H1 (cell line): ENCODE data around the gene TBC1D7. TPM values are rescaled to one million over a fixed set of nuclear protein-coding genes. Genes with fewer than 3 reads are reported as not detected.

Experiments
- CTCF ChIA-PET: fragments of 300-600 bp; sonication (Branson Sonifier 250); formaldehyde crosslinking; loops from one replicate; lab custom pipeline; 2021; ENCODE audit not compliant: partially characterized antibody; lab: Charles Lee
- POLR2A ChIA-PET: fragments of 300-600 bp; sonication (Branson Sonifier 250); formaldehyde crosslinking; loops from one replicate; lab custom pipeline; 2021; ENCODE audit warnings: inconsistent platforms; ENCODE audit not compliant: partially characterized antibody; lab: Charles Lee
- DNase-seq, 2 experiments: peaks; one replicate each; pipeline versions ENCODE4 v3.0.0 to v3.0.0-alpha.2; 2010 to 2022; ENCODE audit warnings: low spot score in 2 of 2, low read depth in 1 of 2, mixed read lengths in 1 of 2
- FAIRE-seq: peaks from 2 replicates; lab custom pipeline; 2011; peaks lifted over from hg19 to GRCh38; lab: Jason Lieb, UNC
- H2AFZ ChIP-seq: 2 replicates; pipeline ENCODE4 v1.8.1; 2012; ENCODE audit warnings: low read length, inconsistent platforms
- H2AK5ac ChIP-seq: 2 replicates; pipeline ENCODE4 v1.6.1; 2013; ENCODE audit warnings: low read depth, low read length
- H2BK120ac ChIP-seq: replicated peaks from 2 replicates; pipeline ENCODE3; 2013; ENCODE audit warnings: low read depth, low read length, inconsistent platforms
- H2BK12ac ChIP-seq: 2 replicates; pipeline ENCODE4 v1.6.1; 2013; ENCODE audit warnings: low read depth, low read length
- H2BK15ac ChIP-seq: 2 replicates; pipeline ENCODE4 v1.6.1; 2013; ENCODE audit warnings: low read length
- H2BK20ac ChIP-seq: 2 replicates; pipeline ENCODE4 v1.6.1; 2013; ENCODE audit warnings: low read length
- H2BK5ac ChIP-seq: 2 replicates; pipeline ENCODE4 v1.6.1; 2013; ENCODE audit warnings: low read depth, low read length
- H3K14ac ChIP-seq: 2 replicates; pipeline ENCODE4 v1.6.1; 2013; ENCODE audit warnings: inconsistent platforms; ENCODE audit not compliant: insufficient read length
- H3K18ac ChIP-seq: 2 replicates; pipeline ENCODE4 v1.6.1; 2013; ENCODE audit warnings: low read length; ENCODE audit errors: extremely low read depth
- H3K23ac ChIP-seq: 2 replicates; pipeline ENCODE4 v1.6.1; 2013; ENCODE audit warnings: inconsistent platforms; ENCODE audit not compliant: insufficient read length
- H3K23me2 ChIP-seq: 2 replicates; pipeline ENCODE4 v1.6.1; 2013; ENCODE audit warnings: low read depth, low read length
- H3K27ac ChIP-seq: 2 replicates; pipeline ENCODE4 v1.6.1; 2011; ENCODE audit warnings: low read depth, low read length, inconsistent platforms
- H3K27me3 ChIP-seq, 4 experiments: replicated peaks in 1 of 4; 1 replicate in 1 of 4; 2 replicates in 3 of 4; pipeline versions ENCODE4 v1.6.1 to v1.8.1; 2011 to 2013; ENCODE audit warnings: low read length in 3 of 4, mild to moderate bottlenecking in 3 of 4, inconsistent platforms in 2 of 4, mixed read lengths in 2 of 4, moderate library complexity in 1 of 4; ENCODE audit not compliant: control insufficient read depth in 3 of 4, insufficient read depth in 3 of 4; ENCODE audit errors: extremely low read depth in 1 of 4
- H3K36me3 ChIP-seq, 4 experiments: 2 replicates each; pipeline versions ENCODE4 v1.6.1 to v1.8.1; 2011 to 2013; ENCODE audit warnings: mild to moderate bottlenecking in 4 of 4, low read length in 3 of 4, moderate library complexity in 2 of 4, control low read depth in 1 of 4, inconsistent platforms in 1 of 4; ENCODE audit not compliant: insufficient read depth in 4 of 4, control insufficient read depth in 2 of 4
- H3K4ac ChIP-seq: replicated peaks from 2 replicates; pipeline ENCODE3; 2013; ENCODE audit warnings: low read length, low read depth, mixed read lengths, inconsistent platforms; ENCODE audit not compliant: insufficient read length
- H3K4me1 ChIP-seq, 4 experiments: replicated peaks in 1 of 4; 1 replicate in 1 of 4; 2 replicates in 3 of 4; pipeline versions ENCODE4 v1.6.1 to v1.8.1; 2011 to 2013; ENCODE audit warnings: low read length in 3 of 4, inconsistent platforms in 2 of 4, mixed read lengths in 1 of 4; ENCODE audit not compliant: insufficient read depth in 4 of 4, control insufficient read depth in 3 of 4
- H3K4me2 ChIP-seq, 2 experiments: 2 replicates each; pipeline versions ENCODE4 v1.6.1 to v1.8.1; 2011 to 2013; ENCODE audit warnings: low read depth in 2 of 2, low read length in 2 of 2, control low read depth in 1 of 2, inconsistent platforms in 1 of 2, mild to moderate bottlenecking in 1 of 2; ENCODE audit not compliant: insufficient read depth in 1 of 2
- H3K4me3 ChIP-seq, 4 experiments: fragments of 200-600, 300-600 bp in 1 of 4; sonication (generic), shearing (Covaris generic), sonication (Bioruptor Twin) in 1 of 4; 2 replicates each; pipeline versions ENCODE4 v1.5.1 to v1.8.1; 2011 to 2016; ENCODE audit warnings: low read length in 4 of 4, low read depth in 3 of 4, control low read depth in 2 of 4, inconsistent platforms in 2 of 4, mild to moderate bottlenecking in 2 of 4, mixed read lengths in 1 of 4, moderate library complexity in 1 of 4; ENCODE audit not compliant: insufficient read depth in 2 of 4; ENCODE audit errors: extremely low read depth in 1 of 4
- H3K56ac ChIP-seq: replicated peaks from 2 replicates; pipeline ENCODE3; 2013; ENCODE audit warnings: low read depth, mild to moderate bottlenecking, mixed read lengths, low read length, inconsistent platforms; ENCODE audit not compliant: insufficient read length
- H3K79me1 ChIP-seq: 2 replicates; pipeline ENCODE4 v1.6.1; 2013; ENCODE audit warnings: low read depth, low read length, control low read depth
- H3K79me2 ChIP-seq, 2 experiments: 2 replicates each; pipeline versions ENCODE4 v1.6.1 to v1.8.1; 2012 to 2013; ENCODE audit warnings: low read length in 2 of 2, mild to moderate bottlenecking in 2 of 2, inconsistent platforms in 1 of 2; ENCODE audit not compliant: insufficient read depth in 2 of 2, control insufficient read depth in 1 of 2
- H3K9ac ChIP-seq, 4 experiments: replicated peaks in 1 of 4; 1 replicate in 1 of 4; 2 replicates in 3 of 4; pipeline versions ENCODE4 v1.6.1 to v1.8.1; 2011 to 2013; ENCODE audit warnings: low read depth in 3 of 4, low read length in 3 of 4, control low read depth in 2 of 4, mild to moderate bottlenecking in 2 of 4, moderate library complexity in 2 of 4, inconsistent platforms in 1 of 4; ENCODE audit errors: extremely low read depth in 1 of 4
- H3K9me3 ChIP-seq, 2 experiments: 2 replicates each; pipeline versions ENCODE4 v1.6.1 to v1.8.1; 2012 to 2013; ENCODE audit warnings: mild to moderate bottlenecking in 2 of 2, moderate library complexity in 2 of 2, control low read depth in 1 of 2, inconsistent platforms in 1 of 2, low read depth in 1 of 2, low read length in 1 of 2, mixed read lengths in 1 of 2; ENCODE audit not compliant: insufficient read depth in 2 of 2
- H4K20me1 ChIP-seq, 2 experiments: replicated peaks in 1 of 2; 2 replicates each; pipeline versions ENCODE3 to v1.8.1; 2011 to 2013; ENCODE audit warnings: inconsistent platforms in 2 of 2, low read length in 2 of 2, mild to moderate bottlenecking in 1 of 2; ENCODE audit not compliant: insufficient read depth in 2 of 2, control insufficient read depth in 1 of 2
- H4K5ac ChIP-seq: 2 replicates; pipeline ENCODE4 v1.6.1; 2013; ENCODE audit warnings: low read length, low read depth, mixed read lengths, inconsistent platforms; ENCODE audit not compliant: insufficient read length
- H4K8ac ChIP-seq: 2 replicates; pipeline ENCODE4 v1.8.0; 2013; ENCODE audit warnings: mild to moderate bottlenecking, moderate library complexity, low read length, inconsistent platforms; ENCODE audit not compliant: insufficient read depth; ENCODE audit errors: extremely low read depth
- H4K91ac ChIP-seq: replicated peaks from 2 replicates; pipeline ENCODE3; 2013; ENCODE audit warnings: low read length, mixed read lengths, inconsistent platforms; ENCODE audit not compliant: insufficient read length
- ATF3 ChIP-seq: IDR thresholded peaks from 2 replicates; pipeline ENCODE4 v1.6.1; 2011; ENCODE audit warnings: low read depth, mild to moderate bottlenecking, low read length; ENCODE audit not compliant: insufficient read depth
- CHD1 ChIP-seq: IDR thresholded peaks from 2 replicates; pipeline ENCODE4 v1.6.1; 2012; ENCODE audit warnings: low read depth, low read length, improper control_type of control experiment
- CHD2 ChIP-seq: IDR thresholded peaks from 2 replicates; pipeline ENCODE4 v1.6.1; 2012; ENCODE audit warnings: low read length, improper control_type of control experiment
- FOSL1 ChIP-seq: IDR thresholded peaks from 2 replicates; pipeline ENCODE4 v1.6.1; 2011; ENCODE audit warnings: mild to moderate bottlenecking, low read depth, low read length, moderate library complexity; ENCODE audit not compliant: insufficient read depth
- HDAC2 ChIP-seq, 2 experiments: fragments of 300-600 bp in 1 of 2; sonication (generic) in 1 of 2; IDR thresholded peaks; 2 replicates each; pipeline ENCODE4 v1.6.1; 2011 to 2012; ENCODE audit warnings: low read depth in 2 of 2, low read length in 2 of 2, mild to moderate bottlenecking in 2 of 2, moderate library complexity in 2 of 2, borderline replicate concordance in 1 of 2, inconsistent platforms in 1 of 2
- KDM1A ChIP-seq: fragments of 200-600, 300-600 bp; sonication (generic); IDR thresholded peaks from 2 replicates; pipeline ENCODE4 v1.7.1; 2016; ENCODE audit warnings: mild to moderate bottlenecking, low read length, borderline replicate concordance
- KDM4A ChIP-seq: IDR thresholded peaks from one replicate; pipeline ENCODE4 v1.7.1; 2012; ENCODE audit warnings: low read depth, mild to moderate bottlenecking, moderate library complexity, low read length, inconsistent platforms; ENCODE audit not compliant: severe bottlenecking
- PHF8 ChIP-seq: fragments of 200-600 bp; sonication (generic); conservative IDR thresholded peaks from 2 replicates; pipeline ENCODE4 v1.7.1; 2012; ENCODE audit warnings: low read depth, mild to moderate bottlenecking, inconsistent platforms, low read length, moderate library complexity
- SIRT6 ChIP-seq: IDR thresholded peaks from one replicate; pipeline ENCODE4 v1.7.1; 2012; ENCODE audit warnings: low read length, inconsistent platforms
- SP1 ChIP-seq: IDR thresholded peaks from 2 replicates; pipeline ENCODE4 v1.6.1; 2011; ENCODE audit warnings: low read depth, low read length
- WGBS, 2 experiments: shearing (Covaris generic) in 1 of 2; methylation state at CpG; one replicate each; pipeline versions ENCODE4 v1.1.6 to v1.1.7; 2013 to 2015; ENCODE audit warnings: low lambda C conversion rate in 2 of 2, mixed read lengths in 2 of 2, inconsistent platforms in 1 of 2, low coverage in 1 of 2, missing lambda C conversion rate in 1 of 2; ENCODE audit not compliant: insufficient replicate concordance in 2 of 2, insufficient coverage in 1 of 2, insufficient read length in 1 of 2; ENCODE audit errors: extremely low coverage in 1 of 2, missing lambda C conversion rate in 1 of 2; 5-methylcytosine and 5-hydroxymethylcytosine counted together
- polyA plus RNA-seq, 7 experiments: library from polyadenylated mRNA; depleted of rRNA in 3 of 7; stranded (reverse) in 5 of 7; unstranded in 2 of 7; fragments of >200 nt in 5 of 7; fragments of 200-250 nt in 2 of 7; gene quantifications; 1 replicate in 5 of 7; 2 replicates in 1 of 7; 4 replicates in 1 of 7; pipeline versions ENCODE4 v1.2.1 to v1.2.3, GENCODE V29; 2011 to 2013; ENCODE audit warnings: missing spikeins in 2 of 7, mixed read lengths in 2 of 7
- total RNA-seq: library from RNA; stranded (reverse); fragmentation: NEBNext Ultra II Directional; extraction: Animal tissue kit (Norgen Biotek cat#: 25700); gene quantifications from 2 replicates; pipeline ENCODE4 v1.2.1, GENCODE V29; 2021
- TF ChIP-seq, protein P1 (sequence below): IDR thresholded peaks from 2 replicates; pipeline ENCODE4 v1.6.1; 2012; ENCODE audit warnings: inconsistent platforms

The TBC1D7 gene
- total and polyA plus RNA-seq, 2 of the 8 experiments (the other 6 are each of a cell fraction or from before 2014, with no cell fraction given), result 46.1 to 55.2 TPM

- Histone ChIP-seq H3K27me3 (no peaks in the 10 kb centered on the region), H3K23ac (no peak overlapping the region), H3K56ac (no peak overlapping the region), H3K14ac (no peak overlapping the region), H2BK120ac (no peak overlapping the region), H4K5ac (no peak overlapping the region), H3K18ac (no peak overlapping the region), H3K9me3 (no peaks in the 10 kb centered on the region), H2BK5ac (no peak overlapping the region), H3K27ac (no peak overlapping the region), H2BK12ac (no peak overlapping the region), H3K79me1 (0 out of 2 replicates have a peak, but pooled peaks cover 3% of the 10 kb centered on the region), H4K8ac (no peak overlapping the region), H4K20me1 (peaks cover 4 to 10% of the 10 kb centered on the region in 2 experiments), H2AFZ (no peak overlapping the region), H3K79me2 (no peaks in the 10 kb centered on the region), H2BK15ac (no peak overlapping the region), H3K4me2 (no peak overlapping the region), H3K9ac (no peak overlapping the region), H4K91ac (no peak overlapping the region), H3K4me1 (no peaks in the 10 kb centered on the region), H3K36me3 (peaks cover 13 to 62% (median 53%) of the 10 kb centered on the region in 4 experiments; a peak in 7 of 8 replicates), H3K4ac (no peak overlapping the region), H3K4me3 (no peak overlapping the region), H2BK20ac (no peak overlapping the region), H3K23me2 (no peaks in the 10 kb centered on the region), H2AK5ac (no peak overlapping the region)
- CTCF ChIA-PET, result interaction anchor here (0.6 to 2.6 kb wide), 5 partner anchors 10 to 391 kb away, joined by 3 to 7 read pairs (median 3); no protein-coding TSS in a partner anchor
- WGBS, 2 experiments, result 92% methylated on average over 17 of the region's 17 CpGs; no CpG with 5 or more reads in 1 of the 2 experiments
- POLR2A ChIA-PET, result interaction anchor here (1.0 to 2.1 kb wide), 3 partner anchors 9 to 30 kb away, joined by 3 to 6 read pairs (median 6); no protein-coding TSS in a partner anchor
- DNase-seq, result peak in 1 of 2 experiments; percentile 11
- FAIRE-seq, result no peak
- TF ChIP-seq SP1 (no peak), KDM4A (no peak), CHD1 (no peak), PHF8 (no peak), KDM1A (no peak), ATF3 (no peak), HDAC2 (IDR thresholded peaks at IDR 0.05; ENCODE audit: borderline replicate concordance in 1 of 2, low read depth in 2 of 2, low read length in 2 of 2) (no peak), CHD2 (no peak), FOSL1 (no peak), SIRT6 (no peak)
- TF ChIP-seq, protein P1, sequence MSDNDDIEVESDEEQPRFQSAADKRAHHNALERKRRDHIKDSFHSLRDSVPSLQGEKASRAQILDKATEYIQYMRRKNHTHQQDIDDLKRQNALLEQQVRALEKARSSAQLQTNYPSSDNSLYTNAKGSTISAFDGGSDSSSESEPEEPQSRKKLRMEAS, result no peak
Observed at GRCh38 chr6:13302751-13303667, 25.3 kb downstream of the TBC1D7 start.
